HL-60 (cell line): ENCODE results near the gene MRPL20.

Experiments
- CTCF ChIP-seq: IDR thresholded peaks from one replicate; pipeline ENCODE4 v1.5.1; 2011; ENCODE audit warnings: low read length, control low read depth, inconsistent platforms; ENCODE audit not compliant: insufficient read depth
- GABPA ChIP-seq: IDR thresholded peaks from 2 replicates; pipeline ENCODE4 v1.6.1; 2012; ENCODE audit warnings: low read depth
- POLR2AphosphoS5 ChIP-seq: IDR thresholded peaks from 2 replicates; pipeline ENCODE4 v1.6.1; 2012; ENCODE audit warnings: low read depth
- REST ChIP-seq: IDR thresholded peaks from 2 replicates; pipeline ENCODE4 v1.6.1; 2012; ENCODE audit warnings: low read depth; ENCODE audit not compliant: insufficient replicate concordance
- SPI1 ChIP-seq: IDR thresholded peaks from 2 replicates; pipeline ENCODE4 v1.6.1; 2012; ENCODE audit warnings: low read depth, mild to moderate bottlenecking, borderline replicate concordance

- TF ChIP-seq REST (no peak), CTCF (no peak), POLR2AphosphoS5 (no peak), GABPA (no peak), SPI1 (no peak)
These were observed 13.0 kb downstream of the MRPL20 start for GRCh38 chr1:1394116-1394515.
